AG09319 (cell line): ENCODE results near the gene TMEM126B.
A peak's percentile ranks its signal among the peaks of the same experiment; 100 is the strongest.

Source experiments
- DNase-seq: peaks from one replicate; pipeline ENCODE4 v3.0.0-alpha.2; 2010; ENCODE audit warnings: low read depth; ENCODE audit errors: extremely low read depth
- CTCF ChIP-seq: IDR thresholded peaks from 2 replicates; pipeline ENCODE4 v1.5.1; 2011; ENCODE audit warnings: low read depth, mild to moderate bottlenecking, inconsistent platforms, low read length, moderate library complexity

The TMEM126B gene

GRCh38 chr11:85679576-85679975, 51.2 kb downstream of the TMEM126B start:
- no peak for TF ChIP-seq CTCF
- DNase-seq: no peak

- no peak for DNase-seq
- TF ChIP-seq CTCF: no peak
Measured at GRCh38 chr11:85680897-85681296, 52.5 kb downstream of the TMEM126B start.

- TF ChIP-seq CTCF: no peak
- DNase-seq: no peak
Measured at GRCh38 chr11:85682330-85683305, 54.2 kb downstream of the TMEM126B start.

GRCh38 chr11:85685125-85685819, 56.9 kb downstream of the TMEM126B start:
- DNase-seq: no peak
- no peak for TF ChIP-seq CTCF

- no peak for TF ChIP-seq CTCF
- peak; percentile 88 for DNase-seq
Measured at GRCh38 chr11:85685820-85686459, 57.5 kb downstream of the TMEM126B start, which contains the start of gene CCDC89. CCDC89 (minus strand) TSS chr11:85686195; CDS start chr11:85686130, 65 bp downstream.
